Suppressor macrophage (primary cell): ENCODE data around the gene CEP192.

Experiments used
- DNase-seq, 4 experiments: peaks; one replicate each; pipeline ENCODE4 v3.0.0-alpha.2; 2020 to 2022

Gene CEP192

GRCh38 chr18:13145636-13146190, 154.6 kb downstream of the CEP192 start:
- DNase-seq = no peak

DNA sequence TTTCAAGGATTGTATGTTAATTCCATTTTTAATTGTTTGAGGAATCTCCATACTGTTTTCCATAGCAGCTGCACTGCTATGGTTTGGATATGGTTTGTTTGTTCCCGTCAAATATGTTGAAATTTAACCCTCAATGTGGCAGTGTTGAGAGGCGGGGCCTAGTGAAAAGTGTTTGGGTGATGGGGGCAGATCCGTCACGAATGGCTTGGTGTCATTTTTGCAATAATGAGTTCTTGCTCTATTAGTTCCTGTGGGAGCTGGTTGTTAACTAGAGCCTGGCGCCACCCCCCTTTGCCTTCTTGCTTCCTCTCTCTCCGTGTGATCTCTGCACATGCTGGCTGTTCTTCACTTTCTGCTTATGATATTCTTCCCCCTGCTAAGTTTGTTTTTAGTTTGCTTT, 156.0 kb downstream of the CEP192 start:
- peak; percentile 80 to 86 (median 85) for DNase-seq

DNA sequence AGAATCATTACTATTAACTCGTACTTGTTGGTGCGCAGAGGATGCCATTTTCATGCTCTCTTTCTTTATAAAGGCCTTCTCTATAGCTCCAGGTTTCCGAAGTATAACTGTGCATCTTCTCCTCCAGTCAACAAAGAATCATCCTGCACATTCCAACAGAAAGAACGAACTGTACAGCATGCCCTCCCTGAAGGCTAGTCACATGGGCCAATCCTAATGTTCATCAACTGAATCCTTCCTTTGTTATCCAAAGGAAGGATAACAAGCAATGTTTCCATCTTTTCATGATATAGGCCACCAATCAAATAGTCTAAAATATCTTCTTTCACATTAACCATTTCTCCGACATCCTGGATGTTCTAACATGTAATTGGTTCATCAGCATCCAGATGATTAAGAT, 160.5 kb downstream of the CEP192 start:
- no peak for DNase-seq

DNA sequence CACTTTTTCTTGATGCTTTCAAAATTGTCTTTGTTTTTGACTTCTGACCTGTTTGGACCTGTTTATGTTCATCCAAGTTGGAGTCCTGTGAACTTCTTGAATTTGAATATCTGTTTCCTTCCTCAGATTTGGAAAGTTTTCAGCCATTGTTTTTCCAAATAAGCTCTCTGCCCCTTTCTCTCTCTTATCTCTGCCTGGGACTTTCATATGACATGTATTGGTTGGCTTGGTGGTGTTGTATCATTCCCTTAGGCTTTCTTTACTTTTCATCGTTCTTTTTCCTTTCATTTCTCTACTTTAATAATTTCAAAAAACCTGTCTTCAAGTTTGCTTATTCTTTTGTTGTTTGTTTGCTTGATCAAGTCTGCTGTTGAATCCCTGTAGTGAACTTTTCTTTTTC, 167.3 kb downstream of the CEP192 start:
- DNase-seq = no peak

DNA sequence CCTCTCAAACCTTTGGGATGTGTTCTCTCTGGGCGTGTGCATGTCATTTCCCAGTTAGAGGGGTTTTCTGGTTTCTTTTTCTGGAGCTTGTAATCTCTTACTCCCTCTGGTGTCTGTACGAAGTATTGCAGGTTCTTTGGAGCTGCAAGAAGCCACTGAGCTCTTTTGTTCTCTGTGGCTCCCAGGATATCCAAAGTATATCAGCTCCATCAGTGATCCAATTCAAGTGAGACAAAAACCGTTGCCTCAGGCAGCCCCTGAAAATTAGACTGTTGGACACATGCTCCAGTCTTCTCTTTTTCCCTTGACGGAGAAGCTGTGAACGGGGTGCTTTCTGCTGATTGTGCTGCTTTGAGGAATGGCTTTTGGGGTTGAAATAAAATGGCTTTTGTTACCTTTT, 168.4 kb downstream of the CEP192 start:
- peak; percentile 73 to 85 (median 78) for DNase-seq

DNA sequence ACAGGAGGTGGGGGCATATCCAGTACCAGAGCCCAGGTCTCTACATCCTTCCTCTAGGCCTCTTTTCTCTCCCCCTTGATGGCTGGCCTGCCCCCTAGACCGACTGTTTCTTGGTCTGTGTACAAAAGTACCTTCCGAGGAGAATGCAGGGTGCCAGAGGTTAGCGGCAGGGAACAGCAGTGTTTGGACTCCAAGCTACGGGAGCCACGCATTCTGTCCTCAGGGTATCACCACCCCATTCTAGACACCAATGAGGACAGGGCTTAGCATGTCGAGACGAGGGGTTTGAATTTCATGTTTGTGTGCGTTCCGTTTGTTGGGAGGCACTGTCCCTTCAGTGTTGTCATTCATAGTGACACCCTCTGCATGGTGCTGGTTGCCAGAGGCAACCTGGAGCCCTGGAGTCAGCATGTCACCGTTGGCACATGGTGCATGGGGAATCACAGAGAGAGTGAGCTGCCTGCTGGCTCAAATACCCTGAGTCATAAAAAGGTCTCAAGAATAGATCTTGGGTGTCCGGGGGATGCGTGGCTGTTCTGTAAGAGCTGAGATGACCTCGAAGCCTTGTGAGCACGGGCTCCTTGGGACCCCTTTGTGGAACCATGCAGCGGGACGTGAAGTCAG, 170.2 kb downstream of the CEP192 start:
- DNase-seq = no peak

GRCh38 chr18:13163167-13163927, 172.2 kb downstream of the CEP192 start:
- DNase-seq = no peak

DNA sequence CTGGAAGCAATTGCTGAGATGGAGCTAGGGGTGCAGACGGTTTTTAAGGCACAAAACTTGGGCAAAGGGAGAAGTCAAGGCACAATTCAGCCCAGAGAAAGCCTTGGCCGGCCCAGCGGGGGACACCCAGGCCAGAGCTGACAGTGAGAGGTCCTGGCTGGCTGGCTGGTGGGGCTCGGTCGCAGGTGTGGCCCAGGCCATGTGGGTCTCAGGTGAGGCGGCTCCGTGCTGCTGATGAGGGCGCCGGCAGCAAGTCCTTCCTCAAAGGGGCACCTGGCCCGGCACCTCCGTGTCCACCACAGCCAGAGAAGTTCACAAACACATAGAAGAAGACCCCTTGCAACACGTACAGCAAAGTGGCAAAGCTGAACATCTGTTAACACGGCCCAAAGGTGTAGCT, 173.2 kb downstream of the CEP192 start:
- no peak for DNase-seq

DNA sequence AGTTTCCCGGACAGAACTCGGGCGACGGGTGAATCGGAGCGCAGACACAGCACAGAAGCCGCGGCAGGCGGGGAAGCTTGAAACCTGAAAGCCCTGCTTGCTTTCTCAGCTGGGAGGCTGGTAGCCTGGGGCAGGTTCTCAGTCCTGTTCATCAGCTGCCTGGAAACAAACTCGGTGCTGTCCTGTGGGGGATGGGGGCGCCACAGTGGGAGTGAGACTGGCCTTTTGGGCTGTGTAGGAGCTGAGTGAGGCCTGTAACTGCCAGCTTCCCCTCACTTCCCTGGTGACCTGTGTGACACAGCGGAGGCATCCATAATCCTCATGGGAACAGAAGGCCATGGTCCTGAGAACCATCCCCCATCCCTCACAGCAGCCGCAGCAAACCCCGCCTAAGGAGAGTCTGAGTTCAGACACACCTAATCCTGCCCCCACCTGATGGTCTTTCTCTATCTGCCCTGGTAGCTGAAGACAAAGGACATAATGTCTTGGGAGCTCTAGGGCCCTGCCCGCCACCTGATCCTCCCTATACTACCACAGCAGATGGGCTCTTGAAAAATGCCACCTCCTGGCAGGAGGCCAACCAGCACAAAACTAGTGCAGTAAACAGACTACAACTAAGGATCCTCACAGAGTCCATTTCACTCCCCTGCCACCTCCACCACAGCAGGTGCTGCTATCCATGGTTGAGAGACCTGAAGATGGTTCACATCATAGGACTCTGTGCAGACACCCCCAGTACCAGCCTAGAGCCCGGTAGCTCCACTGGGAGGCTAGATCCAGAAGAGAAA, 174.7 kb downstream of the CEP192 start:
- no peak for DNase-seq

DNA sequence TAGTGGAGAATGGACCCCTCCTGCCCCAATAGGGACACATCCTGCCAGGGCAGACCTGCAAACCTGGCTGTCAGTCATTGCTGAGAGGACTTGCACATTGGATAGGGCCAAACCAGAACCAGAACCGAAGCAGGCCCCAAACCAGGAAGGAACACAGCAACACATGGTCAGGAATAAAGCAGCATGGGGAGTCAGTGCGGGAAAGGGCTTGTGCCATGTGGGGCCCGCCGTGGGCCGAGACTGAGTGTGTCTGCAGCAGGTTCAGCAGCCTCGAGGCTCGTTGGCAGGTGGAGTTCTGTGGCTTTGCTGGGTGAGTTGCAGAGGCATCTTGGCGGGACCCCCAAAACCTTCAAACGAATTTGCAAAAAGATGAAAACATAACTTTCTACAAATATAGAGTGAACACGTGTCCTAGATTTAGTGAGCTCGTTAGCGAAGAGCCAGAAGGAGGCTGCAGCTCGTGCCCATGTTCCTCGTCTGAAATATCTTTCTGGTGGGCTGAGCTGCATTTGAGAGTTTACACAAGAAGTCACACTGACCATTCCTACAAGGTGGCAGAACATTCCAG, 182.5 kb downstream of the CEP192 start:
- no peak for DNase-seq
